Tibial nerve (tissue), 4 donors: ENCODE data around the gene MLN.

ENCODE experiments used
- CTCF ChIP-seq, 5 experiments: fragments of 200-600 bp in 3 of 5; fragments of 450-650 bp in 2 of 5; sonication (generic) in 3 of 5; IDR thresholded peaks; one replicate each; pipeline ENCODE4 v1.5.1; 2016 to 2019; ENCODE audit warnings: antibody characterized with exemption in 5 of 5, mild to moderate bottlenecking in 3 of 5, moderate library complexity in 2 of 5
- EP300 ChIP-seq, 2 donors: sonication (generic); formaldehyde crosslinking; IDR thresholded peaks; one replicate each; pipeline ENCODE4 v1.6.1; 2017; ENCODE audit warnings: antibody characterized with exemption in 2 of 2, mild to moderate bottlenecking in 1 of 2
- POLR2A ChIP-seq, 2 donors: fragments of 450-650 bp; IDR thresholded peaks; one replicate each; pipeline ENCODE4 v1.6.1; 2017; ENCODE audit warnings: antibody characterized with exemption in 2 of 2, mild to moderate bottlenecking in 2 of 2, moderate library complexity in 2 of 2

DNA sequence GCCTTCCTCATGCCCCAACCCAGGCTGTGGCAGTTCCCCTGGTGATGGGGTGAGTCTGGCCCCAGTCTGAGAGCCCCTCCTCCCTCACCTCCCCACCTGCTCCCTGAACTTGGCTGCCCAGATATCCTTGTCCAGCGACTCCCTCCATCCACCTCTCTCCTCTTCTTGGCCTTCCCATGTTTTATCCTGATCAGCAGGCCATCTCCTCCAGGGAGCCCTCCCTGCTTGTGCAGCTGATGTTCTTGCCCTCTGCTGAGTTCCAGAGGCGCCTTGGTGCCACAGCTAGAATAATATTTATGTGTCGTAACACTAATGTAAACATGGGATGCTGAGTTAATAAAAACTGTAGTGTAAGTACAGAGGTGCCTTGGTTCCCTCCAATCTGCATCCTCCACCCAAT lies 46.7 kb downstream of the MLN start:
- no peak for TF ChIP-seq CTCF (IDR thresholded peaks at IDR 0.05)
- TF ChIP-seq EP300 (IDR thresholded peaks at IDR 0.05) = no peak
- no peak for TF ChIP-seq POLR2A (IDR thresholded peaks at IDR 0.05)
